Stimulated activated CD4-positive, alpha-beta T cell treated with anti-CD3 and anti-CD28 coated beads, Interleukin-2, amount 100 ng/mL, for 48 hours (primary cell): ENCODE data around the gene SLC37A1.
A peak's percentile ranks its signal among the peaks of the same experiment; 100 is the strongest.

Experiments used
- DNase-seq, 2 donors: peaks; one replicate each; pipeline ENCODE4 v3.0.0-alpha.2; 2020

The SLC37A1 gene

GRCh38 chr21:42580076-42580792, 66.6 kb downstream of the SLC37A1 start:
- DNase-seq, result no peak

DNA sequence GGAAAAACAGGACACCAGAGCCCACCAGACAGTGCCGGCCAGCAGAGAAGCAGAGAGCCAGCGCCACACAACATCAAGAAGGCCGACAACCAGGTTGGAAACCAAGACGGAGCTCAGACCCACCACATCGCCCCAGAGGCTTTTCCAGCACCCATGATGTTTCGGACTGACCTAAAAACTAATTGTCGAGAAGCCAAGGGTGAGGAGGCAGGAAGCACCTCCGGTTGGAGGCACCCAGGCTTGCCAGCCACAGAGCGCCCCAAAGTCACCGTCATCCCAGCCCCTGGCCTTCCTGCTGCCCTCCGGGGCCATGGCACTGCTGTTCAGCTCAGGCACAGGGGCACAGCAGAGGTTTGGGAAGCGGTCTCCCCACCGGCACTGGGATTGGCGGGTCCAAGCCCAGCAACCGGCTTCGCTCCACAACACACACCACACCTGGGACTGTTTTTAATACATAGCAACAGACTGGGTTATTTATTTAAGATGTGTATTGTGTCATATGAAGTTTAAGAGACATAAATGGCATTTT, 67.2 kb downstream of the SLC37A1 start:
- DNase-seq, result no peak

DNA sequence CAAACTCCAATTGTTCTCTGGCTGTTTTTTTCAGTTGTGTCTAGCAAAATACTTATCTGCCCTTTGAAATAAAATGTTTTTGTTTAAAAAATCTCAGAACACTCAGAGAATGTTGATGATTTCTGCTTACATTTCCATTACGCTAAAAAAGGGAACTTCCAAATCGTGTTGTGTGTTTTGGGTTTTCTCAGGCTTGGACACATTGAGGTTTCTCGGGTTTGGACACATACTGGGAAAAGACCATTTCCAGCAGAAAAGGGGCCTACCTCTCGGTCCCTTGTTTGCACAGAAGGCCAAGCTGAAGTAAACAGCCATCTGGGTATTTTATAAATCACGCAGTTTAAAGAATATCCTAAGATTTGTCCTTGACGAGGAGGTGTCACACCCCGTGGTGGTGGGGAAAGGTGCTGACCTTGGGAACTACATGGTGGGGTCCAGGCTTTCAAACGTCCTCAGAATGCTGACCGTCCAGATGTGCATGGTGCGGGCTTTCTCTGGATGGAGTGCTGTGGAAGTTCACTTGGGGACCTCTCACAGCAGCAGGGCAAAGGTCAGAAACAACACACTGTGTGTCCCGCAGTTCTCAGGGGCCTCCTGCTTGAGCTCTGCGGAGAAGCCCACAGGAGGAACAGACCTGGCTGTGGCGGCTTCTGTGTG, 67.8 kb downstream of the SLC37A1 start:
- no peak for DNase-seq

GRCh38 chr21:42581993-42582786, 68.5 kb downstream of the SLC37A1 start:
- DNase-seq, result no peak

GRCh38 chr21:42582787-42583476, 69.3 kb downstream of the SLC37A1 start:
- DNase-seq, result no peak

- DNase-seq, result no peak
Measured at GRCh38 chr21:42583477-42584295, 70.0 kb downstream of the SLC37A1 start.

DNA sequence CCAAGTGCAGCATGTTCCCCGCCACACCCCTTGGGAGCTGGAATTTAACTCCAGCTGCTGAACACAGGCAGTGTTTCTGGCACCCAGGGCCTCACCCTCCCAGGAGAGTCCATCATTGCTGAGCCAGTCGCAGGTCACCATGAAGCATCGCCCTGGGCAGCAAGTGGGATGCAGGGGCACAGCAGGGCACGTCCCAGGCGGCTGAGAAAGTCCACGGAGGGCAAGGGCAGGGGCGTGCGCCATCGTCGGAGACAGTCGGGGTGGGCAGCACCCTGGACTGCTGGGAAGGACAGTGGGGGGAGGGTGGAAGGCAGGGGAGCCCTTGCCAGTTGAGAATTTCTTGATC, 70.6 kb downstream of the SLC37A1 start:
- no peak for DNase-seq

GRCh38 chr21:42585881-42586280, 72.2 kb downstream of the SLC37A1 start:
- no peak for DNase-seq

DNA sequence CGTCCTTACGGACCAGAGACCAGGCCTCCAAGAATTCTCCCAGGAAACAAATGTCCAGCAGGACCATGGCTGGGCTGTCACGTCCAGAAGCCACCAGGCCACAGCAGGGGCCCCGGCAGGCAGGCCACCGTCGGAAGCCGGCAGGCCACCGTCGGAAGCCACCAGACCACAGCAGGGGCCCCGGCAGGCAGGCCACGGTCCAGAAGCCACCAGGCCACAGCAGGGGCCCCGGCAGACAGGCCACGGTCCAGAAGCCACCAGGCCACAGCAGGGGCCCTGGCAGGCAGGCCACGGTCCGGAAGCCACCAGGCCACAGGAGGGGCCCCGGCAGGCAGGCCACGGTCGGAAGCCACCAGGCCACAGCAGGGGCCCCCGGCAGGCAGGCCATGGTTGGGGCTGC, 72.8 kb downstream of the SLC37A1 start:
- no peak for DNase-seq

GRCh38 chr21:42587036-42587435, 73.4 kb downstream of the SLC37A1 start:
- DNase-seq, result no peak

- DNase-seq, result no peak
Measured at GRCh38 chr21:42590431-42591131, 76.9 kb downstream of the SLC37A1 start.

DNA sequence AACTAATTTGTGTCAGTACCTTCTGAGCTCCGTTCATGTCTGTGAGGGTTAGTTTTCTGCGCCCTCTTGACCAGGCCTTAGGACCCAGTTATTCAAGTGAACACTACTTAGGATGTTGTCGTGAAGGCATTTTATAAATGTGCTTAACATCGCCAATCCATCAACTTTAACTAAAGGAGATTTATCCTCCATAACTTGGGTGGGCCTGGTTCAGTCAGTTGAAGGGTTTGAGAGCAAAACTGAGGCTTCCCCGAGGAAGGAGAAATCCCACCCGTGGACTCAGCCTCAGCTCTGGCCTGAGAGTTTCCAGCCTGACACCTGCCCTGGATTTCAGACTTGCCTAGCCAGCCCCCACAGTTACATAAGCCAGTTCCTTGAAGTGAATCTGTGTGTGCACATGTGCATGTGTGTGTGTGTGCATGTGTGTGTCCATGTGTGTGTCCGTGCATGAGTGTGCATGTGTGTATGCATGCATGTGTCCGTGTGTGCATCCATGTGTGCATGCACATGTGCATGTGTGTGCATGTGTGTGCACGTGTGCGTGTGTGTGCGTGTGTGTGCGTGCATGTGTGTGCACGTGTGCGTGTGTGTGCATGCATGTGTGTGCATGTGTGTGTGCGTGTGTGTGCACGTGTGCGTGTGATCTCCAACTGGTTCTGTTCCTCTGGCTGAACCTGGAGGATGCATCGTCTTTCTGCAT, 77.7 kb downstream of the SLC37A1 start:
- DNase-seq, result no peak

DNA sequence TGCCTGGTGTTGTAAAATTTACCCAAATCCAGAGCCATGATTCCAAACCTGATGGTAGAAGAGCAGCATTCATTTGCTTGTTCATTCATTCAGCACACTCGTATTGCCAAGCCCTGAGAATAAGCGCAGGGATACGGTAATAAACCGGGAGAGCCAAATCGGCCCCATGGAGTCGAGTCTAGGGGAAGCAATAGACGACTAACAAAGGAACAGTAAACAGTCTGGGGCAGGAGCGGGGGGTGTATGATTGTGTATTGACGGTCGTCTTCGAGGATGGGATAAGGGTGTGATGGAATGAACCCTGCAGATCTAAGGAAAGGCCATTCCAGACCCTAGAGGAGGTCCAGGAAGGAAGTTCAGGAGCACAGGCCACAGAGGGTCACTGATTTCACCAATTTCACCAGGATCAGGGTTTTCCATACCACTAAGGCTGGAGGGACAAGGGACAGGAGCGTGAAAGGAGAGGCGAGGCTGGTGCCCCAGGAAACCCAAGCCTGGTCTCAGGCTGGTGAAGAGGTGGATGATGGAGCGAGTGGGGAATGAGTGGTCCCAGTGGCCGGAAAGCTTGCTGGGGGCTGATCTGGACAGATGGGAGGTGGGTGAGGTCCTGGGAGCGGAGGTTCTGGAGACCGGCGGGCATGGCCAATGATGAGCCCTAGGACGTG, 78.6 kb downstream of the SLC37A1 start:
- DNase-seq, result no peak

DNA sequence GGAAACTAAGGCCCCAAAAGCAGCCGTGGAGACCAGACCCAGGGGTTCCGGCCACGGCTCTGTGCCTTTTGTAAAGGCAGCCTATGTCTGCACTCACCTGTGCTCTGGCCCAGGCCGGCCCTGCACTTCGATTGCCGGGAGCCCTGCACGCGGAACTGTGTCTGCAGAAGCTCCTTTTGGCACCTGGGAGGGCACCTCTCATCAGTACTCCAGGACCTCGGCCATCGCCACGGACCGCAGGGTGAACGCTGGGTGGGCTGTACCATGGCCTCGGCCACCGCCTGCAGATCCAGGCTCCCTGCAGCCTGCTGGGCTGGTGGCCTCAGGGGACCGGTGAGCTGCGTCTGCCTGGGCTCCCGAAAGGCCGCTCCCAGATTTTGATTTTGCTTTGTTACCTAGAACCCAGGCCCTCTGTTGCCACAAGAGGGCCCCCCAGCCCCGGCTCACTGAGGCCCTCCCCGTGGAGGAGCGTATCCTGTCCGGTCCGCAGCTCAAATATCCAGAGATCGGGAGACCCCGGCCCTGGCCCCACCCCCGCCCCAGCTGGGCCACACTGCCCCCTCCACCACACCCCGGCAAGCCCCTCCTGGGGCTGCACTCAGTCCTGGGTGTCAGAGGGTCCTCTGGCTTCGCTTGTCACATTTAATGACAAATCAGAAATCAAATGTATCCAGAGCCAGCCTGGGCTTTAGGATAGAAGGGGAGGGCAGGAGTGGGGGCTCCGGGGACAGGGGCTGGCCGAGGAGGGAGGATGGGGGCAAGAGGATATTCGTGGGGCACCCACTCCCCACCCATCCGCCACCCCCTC, 79.6 kb downstream of the SLC37A1 start:
- DNase-seq, result peak; percentile 57 to 65

- no peak for DNase-seq
Measured at GRCh38 chr21:42594616-42595282, 81.1 kb downstream of the SLC37A1 start.

- no peak for DNase-seq
Measured at GRCh38 chr21:42595283-42596187, 81.9 kb downstream of the SLC37A1 start.

- DNase-seq, result no peak
Measured at GRCh38 chr21:42596657-42597056, 83.0 kb downstream of the SLC37A1 start.
